Pancreas (tissue), 10 donors: ENCODE results near the gene GHDC. TPM values are rescaled to one million over a fixed set of nuclear protein-coding genes. Genes with fewer than 3 reads are reported as not detected.

Source experiments
- ATAC-seq, 4 donors: fragments of 200-7000 bp; cut with Tn5 transposase; one replicate each; pipeline versions ENCODE4 v1.8.0 to v1.9.1; 2020; ENCODE audit warnings: mild to moderate bottlenecking in 4 of 4, moderate library complexity in 4 of 4
- DNase-seq, 6 donors: peaks; one replicate each; pipeline ENCODE4 v3.0.0-alpha.2; 2020
- FAIRE-seq: peaks from 2 replicates; lab custom pipeline; 2012; peaks lifted over from hg19 to GRCh38; lab: Jason Lieb, UNC
- H3K27ac ChIP-seq, 4 donors: fragments of 200-600 bp; sonication (generic); 1 replicate in 3 of 4; 2 replicates in 1 of 4; pipeline versions ENCODE4 v1.5.0 to v1.8.0; 2020
- H3K27me3 ChIP-seq, 4 donors: fragments of 200-600 bp; one replicate each; pipeline ENCODE4 v1.8.0; 2021
- H3K36me3 ChIP-seq, 3 donors: fragments of 200-600 bp; sonication (generic) in 1 of 3; one replicate each; pipeline versions ENCODE4 v1.5.0 to v1.8.0; 2020 to 2021
- H3K4me1 ChIP-seq, 3 donors: fragments of 200-600 bp; one replicate each; pipeline ENCODE4 v1.8.0; 2021
- H3K4me3 ChIP-seq, 4 donors: fragments of 200-600 bp; sonication (generic) in 2 of 4; one replicate each; pipeline versions ENCODE4 v1.5.0 to v1.8.0; 2020 to 2021
- H3K9me3 ChIP-seq, 4 donors: fragments of 200-600 bp; one replicate each; pipeline ENCODE4 v1.8.0; 2021
- CTCF ChIP-seq, 4 donors: fragments of 200-600 bp; sonication (generic) in 3 of 4; IDR thresholded peaks; one replicate each; pipeline versions ENCODE4 v1.5.0 to v1.8.0; 2021; ENCODE audit warnings: antibody characterized with exemption in 4 of 4
- WGBS, 2 donors: extraction: QIAGEN DNeasy Blood & Tissue Kit; methylation state at CpG; one replicate each; pipeline ENCODE4 v1.1.7; 2013; 5-methylcytosine and 5-hydroxymethylcytosine counted together
- intact Hi-C, 3 donors: fragments of 100-400 bp; cut with DNase I; formaldehyde crosslinking; loops; one replicate each; pipeline versions ENCODE4 v1.11.1 to v1.14.2; 2022
- polyA plus RNA-seq, 2 donors: library from polyadenylated mRNA; stranded (reverse); fragments of 200-250 nt; gene quantifications; one replicate each; pipeline ENCODE4 v1.2.3, GENCODE V29; 2013
- total RNA-seq, 6 donors: library from RNA; stranded (reverse); fragmentation: NEBNext Ultra II Directional in 4 of 6; extraction: Animal tissue kit (Norgen Biotek cat#: 25700) in 4 of 6; gene quantifications; one replicate each; pipeline versions ENCODE4 v1.2.1 to v1.2.4, GENCODE V29; 2021 to 2023
- donor health status: healthy with polysubstance abuse.
- donor health status: DM: no; HTN: no; CAD: no; lungs with moderate emphysema.
- donor health status: DM: no; HTN: no; CAD: no.
- donor health status: control.
- donor health status: control.
- donor health status: Bipolar disorder and iron deficiency.
- donor health status: DM: yes; HTN: yes; CAD: no.
- donor health status: DM: no; HTN: no; CAD: no.
- donor health status: DM: no; HTN: no; CAD: no.
- donor health status: DM: yes; HTN: yes; CAD: no.

Gene GHDC
- total and polyA plus RNA-seq, 8 donors = 14.8 to 21.6 (median 18.4) TPM

DNA sequence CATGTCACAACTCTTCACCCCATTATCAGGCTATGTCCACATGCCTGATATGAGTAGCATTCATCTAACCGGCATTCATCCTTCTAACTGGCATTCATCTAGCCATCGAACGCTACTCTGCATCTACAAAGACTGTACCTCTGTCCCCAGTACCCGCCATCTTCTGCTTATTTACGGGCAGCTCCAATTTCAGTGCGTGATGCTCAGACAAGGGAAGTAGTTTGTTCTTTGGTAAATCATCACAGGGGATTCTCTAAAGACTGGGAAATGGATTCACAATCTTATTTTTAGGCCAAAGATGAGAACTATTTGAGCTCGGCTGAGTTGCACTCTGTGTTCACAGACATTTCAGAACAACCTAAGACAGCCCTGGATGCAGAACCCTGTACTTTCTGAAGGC lies 42.5 kb upstream of the GHDC start:
- FAIRE-seq = no peak
- intact Hi-C loops = no loop called here
- Histone ChIP-seq H3K27me3 (no peaks in the 10 kb centered on the region), H3K36me3 (no peaks in the 10 kb centered on the region), H3K4me1 (no peaks in the 10 kb centered on the region), H3K9me3 (no peaks in the 10 kb centered on the region), H3K27ac (no peak overlapping the region), H3K4me3 (no peak overlapping the region)
- ATAC-seq = no peak
- 92 to 95% methylated on average over 7 of the region's 7 CpGs for WGBS, 2 donors
- TF ChIP-seq CTCF (IDR thresholded peaks at IDR 0.05) = no peak
- DNase-seq = no peak

GRCh38 chr17:42233994-42234393 lies 39.7 kb upstream of the GHDC start:
- no peak overlapping the region for H3K27ac ChIP-seq
- no peak for TF ChIP-seq CTCF (IDR thresholded peaks at IDR 0.05)
- no peaks in the 10 kb centered on the region for H3K27me3 ChIP-seq
- no peak for DNase-seq
- no peak for FAIRE-seq
- no peak for ATAC-seq
- 84 to 88% methylated on average over 2 of the region's 2 CpGs for WGBS, 2 donors
- H3K4me1 ChIP-seq = no peaks in the 10 kb centered on the region
- intact Hi-C loops = loop anchor here in 1 of 3 donors (2.0 kb wide), 1 partner anchor 43 kb away; no protein-coding TSS in a partner anchor
- H3K4me3 ChIP-seq = no peak overlapping the region
- H3K36me3 ChIP-seq = no peaks in the 10 kb centered on the region
- no peaks in the 10 kb centered on the region for H3K9me3 ChIP-seq

- no peak overlapping the region for H3K4me3 ChIP-seq
- H3K9me3 ChIP-seq = no peaks in the 10 kb centered on the region
- intact Hi-C loops = no loop called here
- FAIRE-seq (no peak), ATAC-seq (no peak), DNase-seq (no peak)
- H3K4me1 ChIP-seq = no peaks in the 10 kb centered on the region
- WGBS, 2 donors = 88 to 95% methylated on average over 5 of the region's 5 CpGs
- no peak for TF ChIP-seq CTCF (IDR thresholded peaks at IDR 0.05)
- H3K27me3 ChIP-seq = no peaks in the 10 kb centered on the region
- H3K27ac ChIP-seq = no peak overlapping the region
- no peaks in the 10 kb centered on the region for H3K36me3 ChIP-seq
Measured at GRCh38 chr17:42233156-42233555, 38.9 kb upstream of the GHDC start.

DNA sequence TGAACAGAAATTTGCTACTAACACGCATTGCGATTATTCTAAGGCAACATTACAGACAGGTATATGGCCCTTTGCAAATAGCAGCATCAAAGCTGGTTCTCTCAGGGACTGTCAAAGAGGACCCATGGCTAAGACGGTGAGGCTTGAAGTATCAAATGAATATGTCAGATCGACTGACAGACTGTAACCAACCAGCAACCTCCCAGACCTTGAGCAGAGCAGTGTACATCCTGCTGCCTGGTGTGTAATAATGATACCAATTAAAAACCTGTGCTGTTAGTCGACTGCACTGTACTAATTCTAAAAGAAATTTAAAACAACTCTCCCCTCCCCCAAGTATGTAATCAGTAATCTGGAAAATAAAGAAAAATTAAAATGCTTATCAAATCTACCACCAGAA lies 35.9 kb upstream of the GHDC start:
- no peak for FAIRE-seq
- no peaks in the 10 kb centered on the region for H3K27me3 ChIP-seq
- DNase-seq = no peak
- H3K36me3 ChIP-seq = no peaks in the 10 kb centered on the region
- H3K27ac ChIP-seq = no peak overlapping the region
- no peak for TF ChIP-seq CTCF (IDR thresholded peaks at IDR 0.05)
- no peak for ATAC-seq
- H3K9me3 ChIP-seq = no peaks in the 10 kb centered on the region
- intact Hi-C loops = no loop called here
- 89 to 90% methylated on average over 5 of the region's 5 CpGs for WGBS, 2 donors
- no peaks in the 10 kb centered on the region for H3K4me1 ChIP-seq
- no peak overlapping the region for H3K4me3 ChIP-seq

- no peak overlapping the region for H3K27ac ChIP-seq
- no peaks in the 10 kb centered on the region for H3K27me3 ChIP-seq
- no peak for DNase-seq
- TF ChIP-seq CTCF (IDR thresholded peaks at IDR 0.05) = no peak
- no peak overlapping the region for H3K4me3 ChIP-seq
- H3K9me3 ChIP-seq = no peaks in the 10 kb centered on the region
- H3K36me3 ChIP-seq = peaks cover 0 to 7% (median 0%) of the 10 kb centered on the region in 3 donors
- WGBS, 2 donors = 78 to 82% methylated on average over 11 of the region's 11 CpGs
- intact Hi-C loops = no loop called here
- no peak for FAIRE-seq
- H3K4me1 ChIP-seq = no peaks in the 10 kb centered on the region
- ATAC-seq = no peak
Measured at GRCh38 chr17:42227849-42228700, 33.8 kb upstream of the GHDC start.
